ENCODE results near the gene NOG.

GRCh38 chr17:56557682-56558081 lies 35.8 kb upstream of the NOG start:
- TF ChIP-seq CTCF (IDR thresholded peaks at IDR 0.05) = no peak
- no peak for TF ChIP-seq POLR2A (IDR thresholded peaks at IDR 0.05)
- TF ChIP-seq EP300 (IDR thresholded peaks at IDR 0.05) = no peak

All from tibial nerve (tissue), 4 donors.